Peyer's patch (tissue), 4 donors: ENCODE measurements around the gene MAP3K9. TPM values are rescaled to one million over a fixed set of nuclear protein-coding genes. Genes with fewer than 3 reads are reported as not detected.

Experiments used
- DNase-seq, 3 donors: peaks; one replicate each; pipeline ENCODE4 v3.0.0-alpha.2; 2017 to 2019
- H3K27ac ChIP-seq, 4 donors: fragments of 200-600 bp; sonication (generic); one replicate each; pipeline ENCODE4 v1.5.1; 2016 to 2019
- H3K27me3 ChIP-seq, 2 donors: fragments of 200-600 bp; sonication (generic); one replicate each; pipeline ENCODE4 v1.5.1; 2019
- H3K36me3 ChIP-seq, 3 donors: fragments of 200-600 bp; sonication (generic); one replicate each; pipeline ENCODE4 v1.5.1; 2016 to 2019
- H3K4me1 ChIP-seq, 4 donors: fragments of 200-600 bp; sonication (generic); one replicate each; pipeline ENCODE4 v1.5.1; 2016 to 2019
- H3K4me3 ChIP-seq, 4 donors: fragments of 200-600 bp; sonication (generic); 1 replicate in 3 of 4; 2 replicates in 1 of 4; pipeline ENCODE4 v1.5.1; 2016 to 2019; ENCODE audit warnings: mild to moderate bottlenecking in 1 of 4
- H3K9me3 ChIP-seq, 4 donors: fragments of 200-600 bp; sonication (generic); one replicate each; pipeline ENCODE4 v1.5.1; 2016 to 2019; ENCODE audit warnings: mild to moderate bottlenecking in 1 of 4
- POLR2A ChIP-seq, 2 donors: fragments of 450-650 bp; IDR thresholded peaks; one replicate each; pipeline ENCODE4 v1.5.1; 2017; ENCODE audit warnings: antibody characterized with exemption in 2 of 2, mild to moderate bottlenecking in 2 of 2, moderate library complexity in 2 of 2
- total RNA-seq, 4 donors: library from RNA; depleted of rRNA; stranded (reverse); fragments of >200 nt; gene quantifications; one replicate each; pipeline ENCODE4 v1.1.0, GENCODE V29; 2016
- TF ChIP-seq, protein P1 (sequence below), 6 experiments: fragments of 450-650 bp in 4 of 6; fragments of 200-600 bp in 2 of 6; sonication (generic) in 1 of 6; IDR thresholded peaks; one replicate each; pipeline ENCODE4 v1.5.1; 2017 to 2019; ENCODE audit warnings: antibody characterized with exemption in 6 of 6, mild to moderate bottlenecking in 3 of 6, moderate library complexity in 1 of 6

Gene MAP3K9
- total RNA-seq, 4 donors from 2014 or later = 8.6 to 14.0 (median 12.0) TPM

DNA sequence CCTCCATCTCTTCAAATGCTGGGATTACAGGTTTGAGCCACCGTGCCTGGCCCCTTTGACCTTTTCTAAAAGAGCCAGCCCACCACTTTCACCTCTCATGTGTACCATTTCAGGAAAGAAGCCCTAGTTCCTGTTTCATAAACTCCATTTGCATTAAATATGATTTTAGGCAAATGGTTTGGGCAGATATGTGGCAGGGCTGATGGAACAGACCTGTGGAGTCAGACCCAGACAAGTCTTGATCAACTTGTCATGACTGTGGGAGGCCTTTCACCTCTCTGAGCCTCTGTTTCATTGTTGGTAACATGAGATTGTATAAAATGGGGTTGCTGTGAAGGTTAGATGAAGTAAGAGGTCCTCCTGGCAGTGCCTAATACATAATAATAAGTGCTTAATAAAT is 5.2 kb upstream of the MAP3K9 start:
- Histone ChIP-seq H3K27ac (no peak overlapping the region), H3K27me3 (no peaks in the 10 kb centered on the region), H3K4me3 (no peak overlapping the region), H3K9me3 (no peaks in the 10 kb centered on the region), H3K36me3 (no peaks in the 10 kb centered on the region), H3K4me1 (peaks cover 0 to 7% (median 0%) of the 10 kb centered on the region in 4 donors)
- no peak for TF ChIP-seq POLR2A (IDR thresholded peaks at IDR 0.05)
- TF ChIP-seq, protein P1, sequence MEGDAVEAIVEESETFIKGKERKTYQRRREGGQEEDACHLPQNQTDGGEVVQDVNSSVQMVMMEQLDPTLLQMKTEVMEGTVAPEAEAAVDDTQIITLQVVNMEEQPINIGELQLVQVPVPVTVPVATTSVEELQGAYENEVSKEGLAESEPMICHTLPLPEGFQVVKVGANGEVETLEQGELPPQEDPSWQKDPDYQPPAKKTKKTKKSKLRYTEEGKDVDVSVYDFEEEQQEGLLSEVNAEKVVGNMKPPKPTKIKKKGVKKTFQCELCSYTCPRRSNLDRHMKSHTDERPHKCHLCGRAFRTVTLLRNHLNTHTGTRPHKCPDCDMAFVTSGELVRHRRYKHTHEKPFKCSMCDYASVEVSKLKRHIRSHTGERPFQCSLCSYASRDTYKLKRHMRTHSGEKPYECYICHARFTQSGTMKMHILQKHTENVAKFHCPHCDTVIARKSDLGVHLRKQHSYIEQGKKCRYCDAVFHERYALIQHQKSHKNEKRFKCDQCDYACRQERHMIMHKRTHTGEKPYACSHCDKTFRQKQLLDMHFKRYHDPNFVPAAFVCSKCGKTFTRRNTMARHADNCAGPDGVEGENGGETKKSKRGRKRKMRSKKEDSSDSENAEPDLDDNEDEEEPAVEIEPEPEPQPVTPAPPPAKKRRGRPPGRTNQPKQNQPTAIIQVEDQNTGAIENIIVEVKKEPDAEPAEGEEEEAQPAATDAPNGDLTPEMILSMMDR (IDR thresholded peaks at IDR 0.05) = no peak
- no peak for DNase-seq

DNA sequence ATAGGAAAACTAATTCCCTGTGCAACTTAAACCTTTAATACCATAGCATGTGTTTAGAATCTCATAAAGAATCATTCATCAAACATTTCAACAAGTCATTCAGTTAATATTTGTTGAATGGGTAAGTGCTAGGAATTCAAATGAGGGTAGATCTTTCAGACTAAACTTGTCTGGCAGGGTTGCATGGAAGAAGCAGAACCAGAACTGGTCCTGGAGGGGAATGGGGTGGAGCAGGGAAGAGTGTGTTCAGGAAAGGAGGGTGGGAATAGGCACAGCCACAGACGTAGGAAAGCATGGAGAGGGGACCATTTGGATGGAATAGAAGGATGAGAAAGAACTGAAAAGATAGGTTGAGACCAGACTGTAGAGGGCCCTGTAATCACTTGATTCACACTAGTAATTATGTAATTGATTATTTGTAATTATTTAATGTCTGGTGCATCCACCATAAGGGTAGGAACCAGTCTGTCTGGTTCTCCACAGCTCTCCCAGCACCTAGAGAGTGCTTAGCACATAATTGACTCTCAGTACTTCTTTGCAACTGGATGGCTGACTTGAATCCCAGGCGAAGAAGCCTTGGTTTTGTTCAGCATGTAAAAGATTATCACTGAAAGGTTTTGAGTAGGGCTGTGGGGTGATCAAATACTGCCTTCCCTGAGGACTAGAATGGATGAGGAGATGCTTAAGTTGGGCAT is 3.0 kb upstream of the MAP3K9 start:
- Histone ChIP-seq H3K4me3 (no peak overlapping the region), H3K36me3 (no peaks in the 10 kb centered on the region), H3K27me3 (no peaks in the 10 kb centered on the region), H3K9me3 (no peaks in the 10 kb centered on the region), H3K4me1 (peaks cover 0 to 7% (median 0%) of the 10 kb centered on the region in 4 donors), H3K27ac (no peak overlapping the region)
- DNase-seq = no peak
- no peak for TF ChIP-seq POLR2A (IDR thresholded peaks at IDR 0.05)
- TF ChIP-seq, protein P1 (IDR thresholded peaks at IDR 0.05) = no peak

DNA sequence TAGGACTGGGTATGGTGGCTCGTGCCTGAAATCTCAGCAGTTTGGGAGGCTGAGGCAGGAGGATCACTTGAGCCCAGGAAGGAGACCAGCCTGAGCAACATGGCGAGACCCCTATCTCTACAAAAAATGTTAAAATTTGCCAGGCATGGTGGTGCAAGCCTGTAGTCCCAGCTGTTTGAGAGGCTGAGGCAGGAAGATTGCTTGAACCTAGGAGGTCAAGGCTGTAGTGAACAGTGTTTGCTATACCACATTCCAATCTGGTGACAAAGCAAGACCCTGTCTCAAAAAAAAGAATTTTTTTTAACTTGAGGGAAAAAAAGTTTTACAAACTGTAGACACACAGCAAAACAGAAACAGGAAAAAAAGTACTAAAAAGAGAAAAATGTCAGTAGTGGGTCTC is 2.3 kb upstream of the MAP3K9 start:
- H3K27me3 ChIP-seq = no peaks in the 10 kb centered on the region
- no peak for TF ChIP-seq POLR2A (IDR thresholded peaks at IDR 0.05)
- TF ChIP-seq, protein P1 (IDR thresholded peaks at IDR 0.05) = no peak
- no peaks in the 10 kb centered on the region for H3K36me3 ChIP-seq
- H3K27ac ChIP-seq = no peak overlapping the region
- H3K4me1 ChIP-seq = peaks cover 0 to 7% (median 0%) of the 10 kb centered on the region in 4 donors
- no peak overlapping the region for H3K4me3 ChIP-seq
- no peak for DNase-seq
- H3K9me3 ChIP-seq = no peaks in the 10 kb centered on the region

DNA sequence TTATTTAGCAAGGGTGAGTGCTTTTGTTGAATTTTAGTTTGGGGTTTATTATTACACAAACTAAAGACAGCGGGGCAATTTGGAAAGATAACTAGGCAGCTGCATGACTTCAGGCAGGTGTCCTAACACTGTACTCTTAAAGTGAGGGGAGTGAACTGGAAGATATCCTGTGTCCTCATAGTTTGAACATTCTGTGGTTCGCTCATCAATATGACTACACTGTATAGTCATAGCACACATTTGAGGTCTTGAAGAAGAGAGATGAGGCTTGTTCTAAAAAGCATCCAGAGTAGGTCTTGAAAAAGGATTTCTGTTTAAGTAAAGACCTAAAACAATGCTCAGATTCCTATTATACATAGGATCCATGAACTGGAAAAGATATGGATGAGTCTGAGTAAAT is 1.7 kb upstream of the MAP3K9 start:
- H3K27me3 ChIP-seq = no peaks in the 10 kb centered on the region
- peaks cover 0 to 7% (median 0%) of the 10 kb centered on the region in 4 donors for H3K4me1 ChIP-seq
- no peak overlapping the region for H3K27ac ChIP-seq
- no peak for TF ChIP-seq POLR2A (IDR thresholded peaks at IDR 0.05)
- TF ChIP-seq, protein P1 (IDR thresholded peaks at IDR 0.05) = no peak
- no peak for DNase-seq
- H3K36me3 ChIP-seq = no peaks in the 10 kb centered on the region
- no peaks in the 10 kb centered on the region for H3K9me3 ChIP-seq
- no peak overlapping the region for H3K4me3 ChIP-seq

DNA sequence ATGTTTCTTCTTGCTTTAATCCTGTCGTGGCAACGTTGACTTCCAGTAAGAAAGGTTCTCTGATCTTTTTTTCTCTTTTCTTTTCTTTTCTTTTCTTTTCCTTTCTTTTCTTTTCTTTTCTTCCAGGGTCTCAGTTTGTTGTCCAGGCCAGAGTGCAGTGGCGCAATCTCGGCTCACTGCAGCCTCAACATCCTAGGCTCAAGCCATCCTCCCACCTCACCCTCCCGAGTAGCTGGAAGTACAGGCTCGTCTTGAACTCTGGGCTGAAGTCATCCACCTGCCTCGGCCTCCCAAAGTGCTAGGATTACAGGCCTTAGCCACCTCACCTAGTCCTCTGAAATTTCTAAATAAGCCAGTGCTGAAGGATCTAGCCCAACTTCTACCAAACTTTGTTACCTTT is 1.3 kb upstream of the MAP3K9 start:
- TF ChIP-seq POLR2A (IDR thresholded peaks at IDR 0.05) = no peak
- TF ChIP-seq, protein P1 (IDR thresholded peaks at IDR 0.05) = no peak
- no peak overlapping the region for H3K27ac ChIP-seq
- H3K36me3 ChIP-seq = no peaks in the 10 kb centered on the region
- no peaks in the 10 kb centered on the region for H3K9me3 ChIP-seq
- no peaks in the 10 kb centered on the region for H3K27me3 ChIP-seq
- peaks cover 0 to 7% (median 0%) of the 10 kb centered on the region in 4 donors for H3K4me1 ChIP-seq
- peak overlapping the region in 1 of 4 donors; percentile 97 for H3K4me3 ChIP-seq
- DNase-seq = no peak
